ENCODE data around the gene TTC1.

Gene TTC1

DNA sequence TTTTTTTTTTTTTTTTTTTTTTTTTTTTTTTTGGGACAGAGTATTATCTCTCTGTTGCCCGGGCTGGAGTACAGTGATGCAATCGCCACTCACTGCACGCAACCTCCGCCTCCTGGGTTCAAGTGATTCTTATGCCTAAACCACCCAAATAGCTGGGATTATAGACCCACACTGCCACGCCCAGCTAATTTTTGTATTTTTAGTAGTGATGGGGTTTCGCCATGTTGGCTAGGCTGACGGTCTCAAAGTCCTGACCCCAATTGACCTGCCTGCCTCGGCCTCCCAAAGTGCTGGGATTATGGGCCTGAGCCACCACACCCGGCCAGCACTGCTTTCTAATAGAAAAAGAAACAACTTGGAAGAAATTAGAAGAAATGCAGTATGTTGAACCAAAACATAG is 39.2 kb downstream of the TTC1 start:
- TF ChIP-seq POLR2AphosphoS5 (IDR thresholded peaks at IDR 0.05; ENCODE audit: low read depth, low read length): no peak
- no peak for TF ChIP-seq FOXP2 (optimal IDR thresholded peaks at IDR 0.05; ENCODE audit: borderline replicate concordance, extremely low read depth, extremely low read length, insufficient read depth)

DNA sequence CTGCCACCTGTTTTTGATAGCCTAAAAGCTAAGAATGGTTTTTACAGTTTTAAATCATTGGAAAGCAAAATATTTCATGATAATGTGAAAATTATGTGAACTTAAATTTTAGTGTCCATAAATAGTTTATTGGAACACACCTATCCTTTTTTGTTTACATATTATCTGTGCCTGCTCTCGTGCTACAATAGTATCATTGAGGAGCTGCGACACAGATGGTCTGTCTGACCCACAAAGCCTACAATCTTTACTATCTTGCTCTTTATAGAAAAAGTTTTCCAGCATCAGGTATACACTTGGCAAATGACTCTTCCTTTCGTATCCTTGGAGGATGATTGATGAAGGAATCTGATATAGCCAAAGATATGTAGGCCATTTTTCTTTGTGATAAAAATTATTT is 40.2 kb downstream of the TTC1 start:
- no peak for TF ChIP-seq POLR2AphosphoS5 (IDR thresholded peaks at IDR 0.05; ENCODE audit: low read depth, low read length)
- no peak for TF ChIP-seq SIN3A (IDR thresholded peaks at IDR 0.05; ENCODE audit: borderline replicate concordance, insufficient read depth, low read length)
- TF ChIP-seq TAF1 (IDR thresholded peaks at IDR 0.05; ENCODE audit: borderline replicate concordance, insufficient read depth, low read length): no peak
- no peak for TF ChIP-seq FOXP2 (optimal IDR thresholded peaks at IDR 0.05; ENCODE audit: borderline replicate concordance, extremely low read depth, extremely low read length, insufficient read depth)
- TF ChIP-seq, protein P1, sequence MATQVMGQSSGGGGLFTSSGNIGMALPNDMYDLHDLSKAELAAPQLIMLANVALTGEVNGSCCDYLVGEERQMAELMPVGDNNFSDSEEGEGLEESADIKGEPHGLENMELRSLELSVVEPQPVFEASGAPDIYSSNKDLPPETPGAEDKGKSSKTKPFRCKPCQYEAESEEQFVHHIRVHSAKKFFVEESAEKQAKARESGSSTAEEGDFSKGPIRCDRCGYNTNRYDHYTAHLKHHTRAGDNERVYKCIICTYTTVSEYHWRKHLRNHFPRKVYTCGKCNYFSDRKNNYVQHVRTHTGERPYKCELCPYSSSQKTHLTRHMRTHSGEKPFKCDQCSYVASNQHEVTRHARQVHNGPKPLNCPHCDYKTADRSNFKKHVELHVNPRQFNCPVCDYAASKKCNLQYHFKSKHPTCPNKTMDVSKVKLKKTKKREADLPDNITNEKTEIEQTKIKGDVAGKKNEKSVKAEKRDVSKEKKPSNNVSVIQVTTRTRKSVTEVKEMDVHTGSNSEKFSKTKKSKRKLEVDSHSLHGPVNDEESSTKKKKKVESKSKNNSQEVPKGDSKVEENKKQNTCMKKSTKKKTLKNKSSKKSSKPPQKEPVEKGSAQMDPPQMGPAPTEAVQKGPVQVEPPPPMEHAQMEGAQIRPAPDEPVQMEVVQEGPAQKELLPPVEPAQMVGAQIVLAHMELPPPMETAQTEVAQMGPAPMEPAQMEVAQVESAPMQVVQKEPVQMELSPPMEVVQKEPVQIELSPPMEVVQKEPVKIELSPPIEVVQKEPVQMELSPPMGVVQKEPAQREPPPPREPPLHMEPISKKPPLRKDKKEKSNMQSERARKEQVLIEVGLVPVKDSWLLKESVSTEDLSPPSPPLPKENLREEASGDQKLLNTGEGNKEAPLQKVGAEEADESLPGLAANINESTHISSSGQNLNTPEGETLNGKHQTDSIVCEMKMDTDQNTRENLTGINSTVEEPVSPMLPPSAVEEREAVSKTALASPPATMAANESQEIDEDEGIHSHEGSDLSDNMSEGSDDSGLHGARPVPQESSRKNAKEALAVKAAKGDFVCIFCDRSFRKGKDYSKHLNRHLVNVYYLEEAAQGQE (IDR thresholded peaks at IDR 0.05; ENCODE audit: insufficient read depth in 1 of 2, low read depth in 2 of 2, low read length in 2 of 2): no peak

GRCh38 chr5:160054047-160054446 is 45.1 kb downstream of the TTC1 start:
- no peak for TF ChIP-seq SIN3A (IDR thresholded peaks at IDR 0.05; ENCODE audit: borderline replicate concordance, insufficient read depth, low read length)
- TF ChIP-seq FOXP2 (optimal IDR thresholded peaks at IDR 0.05; ENCODE audit: borderline replicate concordance, extremely low read depth, extremely low read length, insufficient read depth): no peak
- TF ChIP-seq TAF1 (IDR thresholded peaks at IDR 0.05; ENCODE audit: borderline replicate concordance, insufficient read depth, low read length): no peak
- no peak for TF ChIP-seq POLR2AphosphoS5 (IDR thresholded peaks at IDR 0.05; ENCODE audit: low read depth, low read length)

DNA sequence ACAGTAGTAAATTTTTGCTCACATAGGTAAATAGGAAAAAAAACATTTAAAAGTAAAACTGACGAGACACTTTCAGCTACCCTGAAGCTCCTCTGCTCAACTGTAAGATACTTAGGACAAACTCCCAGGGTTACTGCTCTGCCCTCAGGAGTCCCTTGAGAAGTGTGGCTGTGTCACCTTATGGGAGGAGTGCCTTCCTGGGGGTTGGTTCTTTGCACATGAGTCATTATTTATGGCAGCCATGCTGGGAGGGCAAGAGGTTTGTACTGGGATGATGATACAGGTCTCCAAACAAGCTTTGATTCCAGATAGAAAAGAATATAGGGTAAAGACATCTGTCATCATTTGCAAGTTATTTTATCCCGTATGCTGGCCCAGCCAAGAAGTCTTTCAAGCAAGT is 45.9 kb downstream of the TTC1 start:
- TF ChIP-seq POLR2AphosphoS5 (IDR thresholded peaks at IDR 0.05; ENCODE audit: low read depth, low read length) (no peak), FOXP2 (optimal IDR thresholded peaks at IDR 0.05; ENCODE audit: borderline replicate concordance, extremely low read depth, extremely low read length, insufficient read depth) (no peak), SIN3A (IDR thresholded peaks at IDR 0.05; ENCODE audit: borderline replicate concordance, insufficient read depth, low read length) (no peak), TAF1 (IDR thresholded peaks at IDR 0.05; ENCODE audit: borderline replicate concordance, insufficient read depth, low read length) (no peak)
- TF ChIP-seq, protein P1 (IDR thresholded peaks at IDR 0.05; ENCODE audit: insufficient read depth in 1 of 2, low read depth in 2 of 2, low read length in 2 of 2): no peak

DNA sequence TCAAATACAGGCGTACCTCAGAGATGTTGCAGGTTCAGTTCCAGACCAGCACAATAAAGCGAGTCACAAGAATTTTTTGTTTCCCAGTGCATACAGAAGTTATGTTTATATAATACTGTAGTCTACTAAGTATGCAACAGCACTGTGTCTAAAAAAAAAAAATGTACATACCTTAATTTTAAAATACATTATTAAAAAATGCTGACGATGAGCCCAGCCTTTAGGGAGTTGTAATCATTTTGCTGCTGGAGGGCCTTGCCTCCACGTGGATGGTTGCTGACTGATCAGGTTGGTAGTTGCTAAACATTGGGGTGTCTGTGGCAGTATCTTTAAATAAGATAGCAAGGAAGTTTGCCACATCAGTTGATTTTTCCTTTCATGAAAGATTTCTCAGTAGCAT is 48.3 kb downstream of the TTC1 start:
- no peak for TF ChIP-seq FOXP2 (optimal IDR thresholded peaks at IDR 0.05; ENCODE audit: borderline replicate concordance, extremely low read depth, extremely low read length, insufficient read depth)
- TF ChIP-seq, protein P1 (IDR thresholded peaks at IDR 0.05; ENCODE audit: insufficient read depth in 1 of 2, low read depth in 2 of 2, low read length in 2 of 2): no peak

GRCh38 chr5:160060001-160060400 is 51.1 kb downstream of the TTC1 start:
- TF ChIP-seq SIN3A (IDR thresholded peaks at IDR 0.05; ENCODE audit: borderline replicate concordance, insufficient read depth, low read length) (no peak), TAF1 (IDR thresholded peaks at IDR 0.05; ENCODE audit: borderline replicate concordance, insufficient read depth, low read length) (no peak), POLR2AphosphoS5 (IDR thresholded peaks at IDR 0.05; ENCODE audit: low read depth, low read length) (no peak), FOXP2 (optimal IDR thresholded peaks at IDR 0.05; ENCODE audit: borderline replicate concordance, extremely low read depth, extremely low read length, insufficient read depth) (no peak)
- TF ChIP-seq, protein P1 (IDR thresholded peaks at IDR 0.05; ENCODE audit: insufficient read depth in 1 of 2, low read depth in 2 of 2, low read length in 2 of 2): no peak
